OCI-LY7 (cell line): ENCODE data around the gene PLAAT2.
"Not testable (repeated sequence)": the region's sequence is repeated elsewhere in the genome, so short reads cannot be mapped to it uniquely, and the experiment has no call there.

Experiments
- EZH2phosphoT487 ChIP-seq: fragments of 200-600 bp; sonication (generic); IDR thresholded peaks from 2 replicates; pipeline ENCODE4 v1.6.1; 2018; ENCODE audit warnings: low read depth, borderline replicate concordance, mild to moderate bottlenecking, mixed run types, antibody characterized with exemption, low read length, moderate library complexity, mixed read lengths
- TF ChIP-seq, protein P1 (sequence below): fragments of 200-600 bp; sonication (generic); conservative IDR thresholded peaks from 2 replicates; pipeline ENCODE4 v1.5.1; 2014; ENCODE audit warnings: mild to moderate bottlenecking, antibody characterized with exemption, low read length, moderate library complexity, mixed read lengths

DNA sequence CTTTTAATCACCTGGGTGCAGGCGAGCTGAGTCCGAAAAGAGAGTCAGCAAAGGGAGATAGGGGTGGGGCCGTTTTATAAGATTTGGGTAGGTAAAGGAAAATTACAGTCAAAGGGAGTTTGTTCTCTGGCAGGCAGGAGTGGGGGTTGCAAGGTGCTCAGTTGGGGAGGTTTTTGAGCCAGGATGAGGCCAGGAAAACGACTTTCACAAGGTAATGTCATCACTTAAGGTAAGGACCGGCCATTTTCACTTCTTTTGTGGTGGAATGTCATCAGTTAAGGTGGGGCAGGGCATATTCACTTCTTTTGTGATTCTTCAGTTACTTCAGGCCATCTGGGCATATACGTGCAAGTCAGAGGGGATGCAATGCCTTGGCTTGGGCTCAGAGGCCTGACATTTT lies 33.8 kb downstream of the PLAAT2 start:
- not testable (repeated sequence) for TF ChIP-seq EZH2phosphoT487
- TF ChIP-seq, protein P1, sequence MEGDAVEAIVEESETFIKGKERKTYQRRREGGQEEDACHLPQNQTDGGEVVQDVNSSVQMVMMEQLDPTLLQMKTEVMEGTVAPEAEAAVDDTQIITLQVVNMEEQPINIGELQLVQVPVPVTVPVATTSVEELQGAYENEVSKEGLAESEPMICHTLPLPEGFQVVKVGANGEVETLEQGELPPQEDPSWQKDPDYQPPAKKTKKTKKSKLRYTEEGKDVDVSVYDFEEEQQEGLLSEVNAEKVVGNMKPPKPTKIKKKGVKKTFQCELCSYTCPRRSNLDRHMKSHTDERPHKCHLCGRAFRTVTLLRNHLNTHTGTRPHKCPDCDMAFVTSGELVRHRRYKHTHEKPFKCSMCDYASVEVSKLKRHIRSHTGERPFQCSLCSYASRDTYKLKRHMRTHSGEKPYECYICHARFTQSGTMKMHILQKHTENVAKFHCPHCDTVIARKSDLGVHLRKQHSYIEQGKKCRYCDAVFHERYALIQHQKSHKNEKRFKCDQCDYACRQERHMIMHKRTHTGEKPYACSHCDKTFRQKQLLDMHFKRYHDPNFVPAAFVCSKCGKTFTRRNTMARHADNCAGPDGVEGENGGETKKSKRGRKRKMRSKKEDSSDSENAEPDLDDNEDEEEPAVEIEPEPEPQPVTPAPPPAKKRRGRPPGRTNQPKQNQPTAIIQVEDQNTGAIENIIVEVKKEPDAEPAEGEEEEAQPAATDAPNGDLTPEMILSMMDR: not testable (repeated sequence)
